ENCODE data around the gene VSTM2B. TPM values are rescaled to one million over a fixed set of nuclear protein-coding genes. Genes with fewer than 3 reads are reported as not detected.
"Not testable (repeated sequence)": the region's sequence is repeated elsewhere in the genome, so short reads cannot be mapped to it uniquely, and the experiment has no call there.

The VSTM2B gene
- total RNA-seq, 2 donors from 2014 or later = not detected

GRCh38 chr19:29547981-29548380 lies 22.2 kb downstream of the VSTM2B start:
- ATAC-seq (replicated peaks) = no peak
- H3K27me3 Mint-ChIP-seq = peaks cover 17% of the 10 kb centered on the region
- H3K4me3 Mint-ChIP-seq = no peak overlapping the region
- H3K27ac Mint-ChIP-seq = no peak overlapping the region
- no peaks in the 10 kb centered on the region for H3K9me3 Mint-ChIP-seq
- no peaks in the 10 kb centered on the region for H3K36me3 Mint-ChIP-seq (ENCODE audit: low read depth)
- no peaks in the 10 kb centered on the region for H3K4me1 Mint-ChIP-seq

GRCh38 chr19:29548483-29549085 lies 22.8 kb downstream of the VSTM2B start:
- no peak overlapping the region for H3K4me3 Mint-ChIP-seq
- H3K27me3 Mint-ChIP-seq = peaks cover 23% of the 10 kb centered on the region
- no peaks in the 10 kb centered on the region for H3K4me1 Mint-ChIP-seq
- ATAC-seq (replicated peaks) = no peak
- no peaks in the 10 kb centered on the region for H3K36me3 Mint-ChIP-seq (ENCODE audit: low read depth)
- peaks cover 5% of the 10 kb centered on the region for H3K9me3 Mint-ChIP-seq
- no peak overlapping the region for H3K27ac Mint-ChIP-seq

- peaks cover 12% of the 10 kb centered on the region for H3K9me3 Mint-ChIP-seq
- ATAC-seq (replicated peaks) = no peak
- H3K4me3 Mint-ChIP-seq = no peak overlapping the region
- peaks cover 28% of the 10 kb centered on the region for H3K27me3 Mint-ChIP-seq
- no peak overlapping the region for H3K27ac Mint-ChIP-seq
- H3K36me3 Mint-ChIP-seq (ENCODE audit: low read depth) = no peaks in the 10 kb centered on the region
- H3K4me1 Mint-ChIP-seq = no peaks in the 10 kb centered on the region
Observed at GRCh38 chr19:29549105-29550070, 23.6 kb downstream of the VSTM2B start.

GRCh38 chr19:29550896-29551295 lies 25.1 kb downstream of the VSTM2B start:
- Mint-ChIP-seq H3K4me3 (no peak overlapping the region), H3K27ac (no peak overlapping the region), H3K36me3 (ENCODE audit: low read depth) (no peaks in the 10 kb centered on the region), H3K9me3 (peaks cover 23% of the 10 kb centered on the region), H3K27me3 (peaks cover 39% of the 10 kb centered on the region), H3K4me1 (no peaks in the 10 kb centered on the region)
- no peak for ATAC-seq (replicated peaks)

- Mint-ChIP-seq H3K9me3 (peaks cover 30% of the 10 kb centered on the region), H3K4me3 (no peak overlapping the region), H3K27ac (no peak overlapping the region), H3K4me1 (no peaks in the 10 kb centered on the region), H3K27me3 (peaks cover 44% of the 10 kb centered on the region), H3K36me3 (ENCODE audit: low read depth) (no peaks in the 10 kb centered on the region)
- ATAC-seq (replicated peaks) = no peak
Observed at GRCh38 chr19:29551774-29552173, 26.0 kb downstream of the VSTM2B start.

- peaks cover 30% of the 10 kb centered on the region for H3K9me3 Mint-ChIP-seq
- H3K36me3 Mint-ChIP-seq (ENCODE audit: low read depth) = no peaks in the 10 kb centered on the region
- H3K27ac Mint-ChIP-seq = no peak overlapping the region
- no peak for ATAC-seq (replicated peaks)
- peaks cover 39% of the 10 kb centered on the region for H3K27me3 Mint-ChIP-seq
- H3K4me3 Mint-ChIP-seq = no peak overlapping the region
- no peaks in the 10 kb centered on the region for H3K4me1 Mint-ChIP-seq
Observed at GRCh38 chr19:29552454-29553280, 26.9 kb downstream of the VSTM2B start.

- Mint-ChIP-seq H3K9me3 (peaks cover 35% of the 10 kb centered on the region), H3K4me3 (no peak overlapping the region), H3K4me1 (no peaks in the 10 kb centered on the region), H3K27me3 (peaks cover 37% of the 10 kb centered on the region), H3K36me3 (ENCODE audit: low read depth) (no peaks in the 10 kb centered on the region), H3K27ac (no peak overlapping the region)
- no peak for ATAC-seq (replicated peaks)
Observed at GRCh38 chr19:29554149-29554548, 28.4 kb downstream of the VSTM2B start.

GRCh38 chr19:29559110-29559509 lies 33.3 kb downstream of the VSTM2B start:
- not testable (repeated sequence) for H3K36me3 Mint-ChIP-seq (ENCODE audit: low read depth); H3K4me3 Mint-ChIP-seq; H3K27ac Mint-ChIP-seq; H3K4me1 Mint-ChIP-seq; ATAC-seq (replicated peaks)
- Mint-ChIP-seq H3K27me3 (peaks cover 41% of the 10 kb centered on the region), H3K9me3 (peaks cover 26% of the 10 kb centered on the region)

DNA sequence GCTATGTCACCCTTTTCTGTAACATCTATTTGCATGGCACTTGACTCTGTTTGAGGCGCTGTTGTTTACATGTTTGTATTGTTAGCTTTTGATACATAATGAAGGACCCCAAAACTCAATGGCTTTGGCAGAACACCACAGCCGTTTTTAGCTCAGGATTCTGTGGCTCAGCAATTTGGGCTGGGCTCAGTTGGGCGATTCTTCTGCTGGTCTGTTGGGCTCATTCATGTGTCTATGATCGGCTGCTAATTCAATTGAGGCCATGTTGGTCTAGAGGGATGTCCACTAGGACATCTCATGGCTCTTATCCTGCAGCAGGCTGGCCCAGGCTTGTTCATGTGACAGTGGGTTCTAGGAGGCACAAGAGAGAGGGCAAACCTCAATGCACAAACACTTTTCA lies 33.9 kb downstream of the VSTM2B start:
- H3K27ac Mint-ChIP-seq = no peak overlapping the region
- peaks cover 21% of the 10 kb centered on the region for H3K9me3 Mint-ChIP-seq
- peaks cover 3% of the 10 kb centered on the region for H3K4me1 Mint-ChIP-seq
- peaks cover 39% of the 10 kb centered on the region for H3K27me3 Mint-ChIP-seq
- no peaks in the 10 kb centered on the region for H3K36me3 Mint-ChIP-seq (ENCODE audit: low read depth)
- no peak overlapping the region for H3K4me3 Mint-ChIP-seq
- no peak for ATAC-seq (replicated peaks)

GRCh38 chr19:29560313-29561075 lies 34.7 kb downstream of the VSTM2B start:
- Mint-ChIP-seq H3K36me3 (ENCODE audit: low read depth) (no peaks in the 10 kb centered on the region), H3K27ac (no peak overlapping the region), H3K27me3 (peaks cover 36% of the 10 kb centered on the region), H3K4me3 (no peak overlapping the region), H3K9me3 (peaks cover 13% of the 10 kb centered on the region), H3K4me1 (peaks cover 7% of the 10 kb centered on the region)
- no peak for ATAC-seq (replicated peaks)

GRCh38 chr19:29561601-29562000 lies 35.8 kb downstream of the VSTM2B start:
- no peak for ATAC-seq (replicated peaks)
- no peak overlapping the region for H3K4me3 Mint-ChIP-seq
- H3K4me1 Mint-ChIP-seq = peaks cover 7% of the 10 kb centered on the region
- H3K9me3 Mint-ChIP-seq = peaks cover 7% of the 10 kb centered on the region
- H3K27ac Mint-ChIP-seq = no peak overlapping the region
- H3K36me3 Mint-ChIP-seq (ENCODE audit: low read depth) = no peaks in the 10 kb centered on the region
- peaks cover 29% of the 10 kb centered on the region for H3K27me3 Mint-ChIP-seq

DNA sequence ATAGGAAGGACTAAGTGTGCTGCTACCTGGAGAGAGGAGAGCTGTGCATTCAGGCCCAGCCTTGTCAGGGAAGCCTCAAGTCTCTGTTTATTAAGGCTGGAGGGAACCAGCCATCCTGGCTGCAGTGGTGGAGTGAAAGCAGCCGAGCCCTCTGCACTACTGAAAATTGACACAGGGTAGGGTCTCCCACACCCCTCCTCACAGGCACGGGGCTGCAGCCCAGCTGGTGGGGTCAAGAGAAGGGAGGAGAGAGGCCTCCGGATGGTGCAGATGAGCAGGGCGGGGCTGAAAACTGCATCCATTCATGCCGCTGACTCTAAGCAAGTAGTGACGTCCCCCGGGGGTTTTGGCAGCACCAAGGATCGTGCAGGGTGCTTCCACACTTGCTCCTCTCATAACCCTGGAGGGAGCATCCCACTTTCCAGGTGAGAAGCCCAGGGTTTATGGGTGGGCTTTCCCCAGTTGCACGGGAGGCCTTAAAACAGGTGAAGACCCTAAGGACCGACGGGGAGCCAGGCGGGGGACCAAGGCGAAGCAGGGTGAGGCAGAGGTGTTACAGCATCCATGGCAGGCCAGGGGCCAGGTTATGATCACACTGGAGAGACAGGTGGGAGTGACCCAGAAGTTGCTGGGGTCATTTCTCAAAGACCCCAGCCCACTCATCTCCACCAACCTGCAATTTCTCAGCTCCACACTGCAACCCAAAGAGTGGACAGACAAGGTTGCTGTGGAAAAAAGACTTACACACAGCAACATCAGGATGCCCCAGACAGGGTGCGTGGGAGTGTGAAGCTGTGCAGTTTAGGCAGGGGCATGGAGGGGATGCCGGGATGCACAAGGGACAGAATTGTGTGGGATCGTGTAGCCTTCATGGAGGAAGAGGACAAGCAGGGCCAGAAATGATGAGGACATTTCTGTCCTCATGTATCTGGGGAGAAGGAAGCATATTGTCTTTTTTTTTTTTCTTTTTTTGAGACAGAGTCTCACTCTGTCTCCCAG lies 36.8 kb downstream of the VSTM2B start:
- H3K9me3 Mint-ChIP-seq = peaks cover 6% of the 10 kb centered on the region
- H3K27ac Mint-ChIP-seq = no peak overlapping the region
- no peaks in the 10 kb centered on the region for H3K36me3 Mint-ChIP-seq (ENCODE audit: low read depth)
- peaks cover 7% of the 10 kb centered on the region for H3K4me1 Mint-ChIP-seq
- ATAC-seq (replicated peaks) = no peak
- no peak overlapping the region for H3K4me3 Mint-ChIP-seq
- H3K27me3 Mint-ChIP-seq = peaks cover 38% of the 10 kb centered on the region

- H3K4me1 Mint-ChIP-seq = peaks cover 7% of the 10 kb centered on the region
- H3K27ac Mint-ChIP-seq = no peak overlapping the region
- no peaks in the 10 kb centered on the region for H3K36me3 Mint-ChIP-seq (ENCODE audit: low read depth)
- H3K4me3 Mint-ChIP-seq = no peak overlapping the region
- H3K27me3 Mint-ChIP-seq = peaks cover 38% of the 10 kb centered on the region
- no peak for ATAC-seq (replicated peaks)
- peaks cover 3% of the 10 kb centered on the region for H3K9me3 Mint-ChIP-seq
Observed at GRCh38 chr19:29563486-29564101, 37.8 kb downstream of the VSTM2B start.
